Measurements from ENCODE around the gene ESYT3.

Gene ESYT3

GRCh38 chr3:138456961-138457862 lies 22.8 kb downstream of the ESYT3 start:
- Histone ChIP-seq H3K9me3 (ENCODE audit: control extremely low read depth in 1 of 5, control insufficient read depth in 4 of 5, insufficient read depth in 2 of 5, low read depth in 1 of 5, low read length in 4 of 5) (no peaks in the 10 kb centered on the region), H3K36me3 (ENCODE audit: control insufficient read depth in 4 of 4, insufficient read depth in 4 of 4, low read length in 3 of 4) (no peaks in the 10 kb centered on the region), H3K27ac (ENCODE audit: insufficient read depth in 1 of 2, low read depth in 1 of 2, low read length in 2 of 2, poor library complexity in 1 of 2, severe bottlenecking in 2 of 2) (no peak overlapping the region), H3K4me1 (ENCODE audit: control extremely low read depth in 1 of 4, control insufficient read depth in 4 of 4, insufficient read depth in 4 of 4, low read length in 3 of 4) (no peaks in the 10 kb centered on the region), H3K27me3 (replicated peaks in 2 of 5; ENCODE audit: control insufficient read depth in 4 of 5, insufficient read depth in 5 of 5, low read length in 4 of 5) (peaks cover 0 to 3% (median 0%) of the 10 kb centered on the region in 5 experiments), H3K4me3 (ENCODE audit: control insufficient read depth in 1 of 7, extremely low read depth in 1 of 7, insufficient read depth in 4 of 7, low read depth in 2 of 7, low read length in 6 of 7) (no peak overlapping the region)
- WGBS (ENCODE audit: insufficient coverage), result 99% methylated on average over 12 of the region's 13 CpGs
- DNase-seq, result no peak
- CTCF ChIA-PET, result interaction anchor here (0.8 to 1.1 kb wide), 2 partner anchors 35 to 67 kb away, joined by 3 read pairs; no protein-coding TSS in a partner anchor
- POLR2A ChIA-PET, result no interaction called here

- 93% methylated on average over 10 of the region's 11 CpGs for whole genome bisulfite sequencing (ENCODE audit: insufficient coverage)
- DNase-seq, result no peak
- H3K36me3 ChIP-seq (ENCODE audit: control insufficient read depth in 4 of 4, insufficient read depth in 4 of 4, low read length in 3 of 4), result no peaks in the 10 kb centered on the region
- H3K4me3 ChIP-seq (ENCODE audit: control insufficient read depth in 1 of 7, extremely low read depth in 1 of 7, insufficient read depth in 4 of 7, low read depth in 2 of 7, low read length in 6 of 7), result no peak overlapping the region
- no peaks in the 10 kb centered on the region for H3K9me3 ChIP-seq (ENCODE audit: control extremely low read depth in 1 of 5, control insufficient read depth in 4 of 5, insufficient read depth in 2 of 5, low read depth in 1 of 5, low read length in 4 of 5)
- H3K4me1 ChIP-seq (ENCODE audit: control extremely low read depth in 1 of 4, control insufficient read depth in 4 of 4, insufficient read depth in 4 of 4, low read length in 3 of 4), result no peaks in the 10 kb centered on the region
- POLR2A ChIA-PET, result no interaction called here
- H3K27ac ChIP-seq (ENCODE audit: insufficient read depth in 1 of 2, low read depth in 1 of 2, low read length in 2 of 2, poor library complexity in 1 of 2, severe bottlenecking in 2 of 2), result no peak overlapping the region
- CTCF ChIA-PET, result interaction anchor here (0.6 to 1.1 kb wide), 3 partner anchors 36 to 516 kb away, joined by 3 read pairs; no protein-coding TSS in a partner anchor
- H3K27me3 ChIP-seq (replicated peaks in 2 of 5; ENCODE audit: control insufficient read depth in 4 of 5, insufficient read depth in 5 of 5, low read length in 4 of 5), result peaks cover 0 to 3% (median 0%) of the 10 kb centered on the region in 5 experiments
These were observed 23.7 kb downstream of the ESYT3 start for GRCh38 chr3:138457863-138458735.

- CTCF ChIA-PET, result interaction anchor here (0.6 to 1.1 kb wide), 3 partner anchors 8 to 515 kb away, joined by 3 read pairs; no protein-coding TSS in a partner anchor
- H3K4me3 ChIP-seq (ENCODE audit: control insufficient read depth in 1 of 7, extremely low read depth in 1 of 7, insufficient read depth in 4 of 7, low read depth in 2 of 7, low read length in 6 of 7), result no peak overlapping the region
- 72% methylated on average over 6 of the region's 9 CpGs for WGBS (ENCODE audit: insufficient coverage)
These were observed 24.5 kb downstream of the ESYT3 start for GRCh38 chr3:138458774-138459499.

GRCh38 chr3:138459619-138460535 lies 25.5 kb downstream of the ESYT3 start:
- Histone ChIP-seq H3K4me1 (ENCODE audit: control extremely low read depth in 1 of 4, control insufficient read depth in 4 of 4, insufficient read depth in 4 of 4, low read length in 3 of 4) (no peaks in the 10 kb centered on the region), H3K9me3 (ENCODE audit: control extremely low read depth in 1 of 5, control insufficient read depth in 4 of 5, insufficient read depth in 2 of 5, low read depth in 1 of 5, low read length in 4 of 5) (no peaks in the 10 kb centered on the region), H3K27me3 (replicated peaks in 2 of 5; ENCODE audit: control insufficient read depth in 4 of 5, insufficient read depth in 5 of 5, low read length in 4 of 5) (peaks cover 0 to 3% (median 0%) of the 10 kb centered on the region in 5 experiments), H3K4me3 (ENCODE audit: control insufficient read depth in 1 of 7, extremely low read depth in 1 of 7, insufficient read depth in 4 of 7, low read depth in 2 of 7, low read length in 6 of 7) (no peak overlapping the region), H3K27ac (ENCODE audit: insufficient read depth in 1 of 2, low read depth in 1 of 2, low read length in 2 of 2, poor library complexity in 1 of 2, severe bottlenecking in 2 of 2) (no peak overlapping the region), H3K36me3 (ENCODE audit: control insufficient read depth in 4 of 4, insufficient read depth in 4 of 4, low read length in 3 of 4) (no peaks in the 10 kb centered on the region)
- no peak for DNase-seq
- ChIA-PET CTCF (interaction anchor here (1.0 to 4.6 kb wide), 4 partner anchors 9 to 464 kb away, joined by 3 to 14 read pairs (median 4); no protein-coding TSS in a partner anchor), POLR2A (no interaction called here)
- WGBS (ENCODE audit: insufficient coverage), result 98% methylated on average over 15 of the region's 15 CpGs

More at GRCh38 chr3:138458774-138459499, 24.5 kb downstream of the ESYT3 start:
- DNase-seq, result no peak
- no peaks in the 10 kb centered on the region for H3K9me3 ChIP-seq (ENCODE audit: control extremely low read depth in 1 of 5, control insufficient read depth in 4 of 5, insufficient read depth in 2 of 5, low read depth in 1 of 5, low read length in 4 of 5)
- no peaks in the 10 kb centered on the region for H3K4me1 ChIP-seq (ENCODE audit: control extremely low read depth in 1 of 4, control insufficient read depth in 4 of 4, insufficient read depth in 4 of 4, low read length in 3 of 4)
- H3K36me3 ChIP-seq (ENCODE audit: control insufficient read depth in 4 of 4, insufficient read depth in 4 of 4, low read length in 3 of 4), result no peaks in the 10 kb centered on the region
- peaks cover 0 to 3% (median 0%) of the 10 kb centered on the region in 5 experiments for H3K27me3 ChIP-seq (replicated peaks in 2 of 5; ENCODE audit: control insufficient read depth in 4 of 5, insufficient read depth in 5 of 5, low read length in 4 of 5)
- no peak overlapping the region for H3K27ac ChIP-seq (ENCODE audit: insufficient read depth in 1 of 2, low read depth in 1 of 2, low read length in 2 of 2, poor library complexity in 1 of 2, severe bottlenecking in 2 of 2)
- POLR2A ChIA-PET, result interaction anchor here (0.6 kb wide), 1 partner anchor 750 kb away, joined by 3 read pairs; no protein-coding TSS in a partner anchor

GRCh38 chr3:138460536-138461205 lies 26.3 kb downstream of the ESYT3 start:
- no peak overlapping the region for H3K27ac ChIP-seq (ENCODE audit: insufficient read depth in 1 of 2, low read depth in 1 of 2, low read length in 2 of 2, poor library complexity in 1 of 2, severe bottlenecking in 2 of 2)
- H3K36me3 ChIP-seq (ENCODE audit: control insufficient read depth in 4 of 4, insufficient read depth in 4 of 4, low read length in 3 of 4), result no peaks in the 10 kb centered on the region
- ChIA-PET CTCF (interaction anchor here (0.8 to 4.6 kb wide), 4 partner anchors 10 to 43 kb away, joined by 3 to 14 read pairs (median 4); no protein-coding TSS in a partner anchor), POLR2A (no interaction called here)
- DNase-seq, result no peak
- H3K4me3 ChIP-seq (ENCODE audit: control insufficient read depth in 1 of 7, extremely low read depth in 1 of 7, insufficient read depth in 4 of 7, low read depth in 2 of 7, low read length in 6 of 7), result no peak overlapping the region
- 94% methylated on average over 5 of the region's 8 CpGs for WGBS (ENCODE audit: insufficient coverage)
- no peaks in the 10 kb centered on the region for H3K9me3 ChIP-seq (ENCODE audit: control extremely low read depth in 1 of 5, control insufficient read depth in 4 of 5, insufficient read depth in 2 of 5, low read depth in 1 of 5, low read length in 4 of 5)
- H3K4me1 ChIP-seq (ENCODE audit: control extremely low read depth in 1 of 4, control insufficient read depth in 4 of 4, insufficient read depth in 4 of 4, low read length in 3 of 4), result no peaks in the 10 kb centered on the region
- H3K27me3 ChIP-seq (replicated peaks in 2 of 5; ENCODE audit: control insufficient read depth in 4 of 5, insufficient read depth in 5 of 5, low read length in 4 of 5), result peaks cover 0 to 3% (median 0%) of the 10 kb centered on the region in 5 experiments

All from common myeloid progenitor, CD34-positive (primary cell).